Sigmoid colon (tissue), 3 donors: Measurements from ENCODE around the gene SMOC2.

Experiments
- CTCF ChIP-seq, 4 experiments: fragments of 450-650 bp in 3 of 4; fragments of 200-600 bp in 1 of 4; IDR thresholded peaks; one replicate each; pipeline ENCODE4 v1.5.1; 2016 to 2019; ENCODE audit warnings: antibody characterized with exemption in 4 of 4, mild to moderate bottlenecking in 3 of 4, moderate library complexity in 2 of 4
- POLR2A ChIP-seq, 2 donors: fragments of 450-650 bp; IDR thresholded peaks; one replicate each; pipeline ENCODE4 v1.6.1; 2016; ENCODE audit warnings: antibody characterized with exemption in 2 of 2, mild to moderate bottlenecking in 2 of 2, moderate library complexity in 2 of 2

DNA sequence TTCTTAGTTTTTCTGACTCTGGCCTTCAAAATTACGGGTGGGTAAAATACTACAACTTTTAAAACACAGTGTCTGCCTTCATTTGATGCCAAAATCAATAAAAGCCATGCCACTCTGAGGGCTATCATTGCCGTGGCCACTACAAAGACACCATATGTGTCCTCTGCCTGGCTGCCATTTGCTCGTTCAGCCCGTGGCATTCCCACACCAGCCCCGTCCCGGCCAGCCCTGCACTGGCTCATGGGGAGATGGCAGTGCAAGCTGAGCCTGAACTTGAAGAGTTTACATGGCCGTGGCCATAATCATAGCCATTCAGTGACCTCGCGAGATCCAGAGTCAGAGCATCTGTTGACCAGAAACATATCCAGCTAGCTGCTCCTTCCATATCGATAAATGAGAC is 79.2 kb downstream of the SMOC2 start:
- TF ChIP-seq POLR2A (IDR thresholded peaks at IDR 0.05) (no peak), CTCF (IDR thresholded peaks at IDR 0.05) (no peak)
